ENCODE results near the gene PCDH12.
A peak's percentile ranks its signal among the peaks of the same experiment; 100 is the strongest.

Gene PCDH12

GRCh38 chr5:141982626-141983025 lies 24.6 kb upstream of the PCDH12 start:
- Histone ChIP-seq H4K91ac (ENCODE audit: low read depth, low read length) (no peak overlapping the region), H3K4ac (ENCODE audit: low read depth, low read length) (no peak overlapping the region), H2BK120ac (ENCODE audit: insufficient read depth, low read length, poor library complexity) (no peak overlapping the region), H3K79me2 (ENCODE audit: control insufficient read depth, insufficient read depth, low read length, poor library complexity) (no peaks in the 10 kb centered on the region), H2BK5ac (ENCODE audit: low read depth, low read length, poor library complexity) (no peak overlapping the region), H2AK5ac (ENCODE audit: low read length) (no peak overlapping the region), H2BK12ac (ENCODE audit: low read length) (no peak overlapping the region), H3K27me3 (ENCODE audit: insufficient read depth, low read length) (no peaks in the 10 kb centered on the region), H3K18ac (ENCODE audit: low read length) (no peak overlapping the region), H3K4me2 (ENCODE audit: low read length) (no peak overlapping the region), H3K23ac (ENCODE audit: low read length) (no peak overlapping the region), H3K36me3 (ENCODE audit: control insufficient read depth in 1 of 2, insufficient read depth in 2 of 2, low read length in 2 of 2) (peaks cover 26 to 51% of the 10 kb centered on the region in 2 experiments), H2AFZ (ENCODE audit: insufficient read depth, low read length, poor library complexity) (no peak overlapping the region), H3K14ac (ENCODE audit: low read length) (no peak overlapping the region), H3K9me3 (ENCODE audit: insufficient read depth, low read depth, low read length) (no peaks in the 10 kb centered on the region), H3K79me1 (ENCODE audit: low read length) (no peaks in the 10 kb centered on the region), H3K4me1 (ENCODE audit: control insufficient read depth in 1 of 2, insufficient read depth in 2 of 2, low read length in 2 of 2) (no peaks in the 10 kb centered on the region), H3K4me3 (ENCODE audit: low read depth, low read length) (no peak overlapping the region), H3K27ac (ENCODE audit: low read depth, low read length) (no peak overlapping the region), H4K8ac (ENCODE audit: low read depth, low read length) (no peak overlapping the region), H3K9ac (ENCODE audit: low read length) (no peak overlapping the region), H4K12ac (ENCODE audit: low read depth, low read length) (no peak overlapping the region)
- DNase-seq, result no peak
- WGBS (ENCODE audit: extremely low coverage, insufficient coverage, insufficient read length), result no CpG with 5 or more reads among the region's 2 CpGs

- Histone ChIP-seq H2BK5ac (ENCODE audit: low read depth, low read length, poor library complexity) (no peak overlapping the region), H4K12ac (ENCODE audit: low read depth, low read length) (no peak overlapping the region), H3K18ac (ENCODE audit: low read length) (no peak overlapping the region), H3K14ac (ENCODE audit: low read length) (no peak overlapping the region), H3K79me1 (ENCODE audit: low read length) (no peaks in the 10 kb centered on the region), H2AK5ac (ENCODE audit: low read length) (no peak overlapping the region), H3K27me3 (ENCODE audit: insufficient read depth, low read length) (no peaks in the 10 kb centered on the region), H3K79me2 (ENCODE audit: control insufficient read depth, insufficient read depth, low read length, poor library complexity) (no peaks in the 10 kb centered on the region), H3K27ac (ENCODE audit: low read depth, low read length) (no peak overlapping the region), H4K8ac (ENCODE audit: low read depth, low read length) (no peak overlapping the region), H3K4me1 (ENCODE audit: control insufficient read depth in 1 of 2, insufficient read depth in 2 of 2, low read length in 2 of 2) (no peaks in the 10 kb centered on the region), H2BK12ac (ENCODE audit: low read length) (no peak overlapping the region), H2AFZ (ENCODE audit: insufficient read depth, low read length, poor library complexity) (no peak overlapping the region), H3K9me3 (ENCODE audit: insufficient read depth, low read depth, low read length) (no peaks in the 10 kb centered on the region), H3K23ac (ENCODE audit: low read length) (no peak overlapping the region), H3K4me2 (ENCODE audit: low read length) (peak overlapping the region; percentile 20), H3K36me3 (ENCODE audit: control insufficient read depth in 1 of 2, insufficient read depth in 2 of 2, low read length in 2 of 2) (peaks cover 22 to 44% of the 10 kb centered on the region in 2 experiments), H2BK120ac (ENCODE audit: insufficient read depth, low read length, poor library complexity) (no peak overlapping the region), H3K4ac (ENCODE audit: low read depth, low read length) (no peak overlapping the region), H3K4me3 (ENCODE audit: low read depth, low read length) (no peak overlapping the region), H3K9ac (ENCODE audit: low read length) (no peak overlapping the region), H4K91ac (ENCODE audit: low read depth, low read length) (no peak overlapping the region)
- no peak for DNase-seq
Observed at GRCh38 chr5:141978389-141978788, 20.4 kb upstream of the PCDH12 start.

GRCh38 chr5:141976176-141976575 lies 18.2 kb upstream of the PCDH12 start:
- DNase-seq, result no peak
- Histone ChIP-seq H4K8ac (ENCODE audit: low read depth, low read length) (no peak overlapping the region), H2AFZ (ENCODE audit: insufficient read depth, low read length, poor library complexity) (no peak overlapping the region), H3K79me2 (ENCODE audit: control insufficient read depth, insufficient read depth, low read length, poor library complexity) (no peaks in the 10 kb centered on the region), H3K4me2 (ENCODE audit: low read length) (no peak overlapping the region), H3K4me1 (ENCODE audit: control insufficient read depth in 1 of 2, insufficient read depth in 2 of 2, low read length in 2 of 2) (no peaks in the 10 kb centered on the region), H3K36me3 (ENCODE audit: control insufficient read depth in 1 of 2, insufficient read depth in 2 of 2, low read length in 2 of 2) (peaks cover 26 to 45% of the 10 kb centered on the region in 2 experiments), H2BK12ac (ENCODE audit: low read length) (no peak overlapping the region), H3K18ac (ENCODE audit: low read length) (no peak overlapping the region), H3K9me3 (ENCODE audit: insufficient read depth, low read depth, low read length) (no peaks in the 10 kb centered on the region), H4K91ac (ENCODE audit: low read depth, low read length) (no peak overlapping the region), H3K14ac (ENCODE audit: low read length) (no peak overlapping the region), H4K12ac (ENCODE audit: low read depth, low read length) (no peak overlapping the region), H3K4ac (ENCODE audit: low read depth, low read length) (no peak overlapping the region), H3K4me3 (ENCODE audit: low read depth, low read length) (no peak overlapping the region), H3K27ac (ENCODE audit: low read depth, low read length) (no peak overlapping the region), H2AK5ac (ENCODE audit: low read length) (no peak overlapping the region), H3K27me3 (ENCODE audit: insufficient read depth, low read length) (no peaks in the 10 kb centered on the region), H3K23ac (ENCODE audit: low read length) (no peak overlapping the region), H2BK5ac (ENCODE audit: low read depth, low read length, poor library complexity) (no peak overlapping the region), H2BK120ac (ENCODE audit: insufficient read depth, low read length, poor library complexity) (no peak overlapping the region), H3K9ac (ENCODE audit: low read length) (no peak overlapping the region), H3K79me1 (ENCODE audit: low read length) (no peaks in the 10 kb centered on the region)
- no CpG with 5 or more reads among the region's 6 CpGs for WGBS (ENCODE audit: extremely low coverage, insufficient coverage, insufficient read length)

DNA sequence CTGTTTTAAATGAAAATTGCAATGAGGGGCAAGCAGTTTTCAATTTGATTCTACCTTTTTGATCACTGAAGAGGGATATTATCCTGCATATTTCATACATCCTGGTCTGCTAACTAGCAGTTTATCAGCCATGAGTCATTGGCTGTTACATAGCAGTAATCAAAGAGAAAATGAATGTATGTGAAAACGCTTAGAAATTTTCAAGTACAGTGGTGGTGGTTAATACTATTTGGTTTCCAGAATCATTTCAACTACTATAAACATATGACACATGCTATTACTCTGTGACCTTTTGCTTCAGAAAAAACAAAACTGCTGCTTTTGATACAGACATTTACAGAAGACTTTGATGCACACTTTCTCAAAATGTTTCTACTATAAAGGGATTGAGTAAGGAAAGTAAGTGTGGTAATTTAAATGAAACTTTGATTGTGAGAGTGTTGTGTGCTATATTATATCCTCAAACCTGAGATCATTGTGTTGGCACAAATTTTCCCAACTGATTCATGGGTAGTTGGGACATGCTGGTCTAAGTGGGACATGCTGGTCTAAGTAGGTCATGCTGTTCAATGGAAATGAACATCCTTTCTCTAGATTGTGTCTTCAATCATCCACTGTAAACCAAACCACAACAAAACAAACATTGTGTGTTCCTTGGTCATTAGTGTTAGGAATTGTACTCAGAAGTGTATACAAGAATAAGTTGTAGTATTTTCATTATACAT lies 16.0 kb upstream of the PCDH12 start:
- Histone ChIP-seq H3K18ac (ENCODE audit: low read length) (no peak overlapping the region), H3K14ac (ENCODE audit: low read length) (no peak overlapping the region), H3K23ac (ENCODE audit: low read length) (no peak overlapping the region), H3K4me2 (ENCODE audit: low read length) (no peak overlapping the region), H3K27me3 (ENCODE audit: insufficient read depth, low read length) (no peaks in the 10 kb centered on the region), H4K91ac (ENCODE audit: low read depth, low read length) (no peak overlapping the region), H2AFZ (ENCODE audit: insufficient read depth, low read length, poor library complexity) (no peak overlapping the region), H3K4ac (ENCODE audit: low read depth, low read length) (no peak overlapping the region), H3K27ac (ENCODE audit: low read depth, low read length) (no peak overlapping the region), H2BK120ac (ENCODE audit: insufficient read depth, low read length, poor library complexity) (no peak overlapping the region), H4K8ac (ENCODE audit: low read depth, low read length) (no peak overlapping the region), H3K4me1 (ENCODE audit: control insufficient read depth in 1 of 2, insufficient read depth in 2 of 2, low read length in 2 of 2) (no peaks in the 10 kb centered on the region), H3K9ac (ENCODE audit: low read length) (no peak overlapping the region), H3K79me1 (ENCODE audit: low read length) (peaks cover 5% of the 10 kb centered on the region), H3K79me2 (ENCODE audit: control insufficient read depth, insufficient read depth, low read length, poor library complexity) (peaks cover 3% of the 10 kb centered on the region), H3K4me3 (ENCODE audit: low read depth, low read length) (no peak overlapping the region), H2BK5ac (ENCODE audit: low read depth, low read length, poor library complexity) (no peak overlapping the region), H3K9me3 (ENCODE audit: insufficient read depth, low read depth, low read length) (no peaks in the 10 kb centered on the region), H2AK5ac (ENCODE audit: low read length) (no peak overlapping the region), H4K12ac (ENCODE audit: low read depth, low read length) (no peak overlapping the region), H3K36me3 (ENCODE audit: control insufficient read depth in 1 of 2, insufficient read depth in 2 of 2, low read length in 2 of 2) (peaks cover 16 to 31% of the 10 kb centered on the region in 2 experiments), H2BK12ac (ENCODE audit: low read length) (no peak overlapping the region)
- peak in 1 of 2 donors; percentile 57 for DNase-seq
- WGBS (ENCODE audit: extremely low coverage, insufficient coverage, insufficient read length), result no CpG with 5 or more reads among the region's 1 CpG
